SK-N-SH (cell line): ENCODE measurements around the gene NMNAT2. TPM values are rescaled to one million over a fixed set of nuclear protein-coding genes. Genes with fewer than 3 reads are reported as not detected.

Source experiments
- CTCF ChIA-PET: fragments of 300-600, 350-600 bp; formaldehyde crosslinking; extraction: SDS; loops from one replicate; lab custom pipeline; 2021; lab: Yijun Ruan, JAX
- POLR2A ChIA-PET: fragments of 350-600 bp; sonication (Branson Sonifier 250); formaldehyde crosslinking; extraction: SDS; loops from one replicate; lab custom pipeline; 2020; ENCODE audit warnings: antibody characterized with exemption, inconsistent platforms; lab: Yijun Ruan, JAX
- DNase-seq: peaks from one replicate; pipeline ENCODE4 v3.0.0; 2012
- H2AFZ ChIP-seq: fragments of 200-600 bp; sonication (generic); 2 replicates; pipeline ENCODE4 v1.8.1; 2016; ENCODE audit warnings: antibody characterized with exemption, mild to moderate bottlenecking, low read depth
- H3F3A ChIP-seq: fragments of 200-600 bp; sonication (generic); replicated peaks from 2 replicates; pipeline ENCODE3; 2016; ENCODE audit warnings: antibody characterized with exemption, mild to moderate bottlenecking; ENCODE audit not compliant: insufficient read depth
- H3K27ac ChIP-seq, 2 experiments: fragments of 200-500 bp in 1 of 2; fragments of 200-600 bp in 1 of 2; sonication (Bioruptor generic) in 1 of 2; sonication (generic), shearing (Covaris generic) in 1 of 2; 2 replicates each; pipeline versions ENCODE4 v1.5.1 to v1.6.1; 2014 to 2016; ENCODE audit warnings: low read depth in 2 of 2, inconsistent platforms in 1 of 2, low read length in 1 of 2, mild to moderate bottlenecking in 1 of 2, mixed read lengths in 1 of 2
- H3K27me3 ChIP-seq: fragments of 200-600 bp; sonication (generic), shearing (Covaris generic); 2 replicates; pipeline ENCODE4 v1.6.1; 2016; ENCODE audit warnings: mixed run types; ENCODE audit not compliant: insufficient read depth
- H3K36me3 ChIP-seq, 2 experiments: fragments of 200-500 bp in 1 of 2; fragments of 200-600 bp in 1 of 2; sonication (Bioruptor generic) in 1 of 2; sonication (generic) in 1 of 2; replicated peaks in 1 of 2; 2 replicates each; pipeline versions ENCODE3 to v1.5.1; 2014 to 2016; ENCODE audit warnings: low read length in 1 of 2, mild to moderate bottlenecking in 1 of 2; ENCODE audit not compliant: insufficient read depth in 2 of 2, control insufficient read depth in 1 of 2
- H3K4me1 ChIP-seq, 2 experiments: fragments of 200-500 bp in 1 of 2; fragments of 200-600 bp in 1 of 2; sonication (Bioruptor generic) in 1 of 2; sonication (generic), shearing (Covaris generic) in 1 of 2; 2 replicates each; pipeline versions ENCODE4 v1.5.1 to v1.6.1; 2014 to 2016; ENCODE audit warnings: low read depth in 1 of 2, low read length in 1 of 2, mixed run types in 1 of 2; ENCODE audit not compliant: insufficient read depth in 2 of 2, control insufficient read depth in 1 of 2
- H3K4me2 ChIP-seq: fragments of 200-600 bp; sonication (generic), shearing (Covaris generic); 2 replicates; pipeline ENCODE4 v1.6.1; 2017; ENCODE audit warnings: mixed run types
- H3K4me3 ChIP-seq, 2 experiments: fragments of 200-500 bp in 1 of 2; fragments of 200-600 bp in 1 of 2; sonication (Bioruptor generic) in 1 of 2; sonication (generic), shearing (Covaris generic) in 1 of 2; 2 replicates each; pipeline versions ENCODE4 v1.5.1 to v1.8.1; 2014 to 2016; ENCODE audit warnings: low read depth in 2 of 2, inconsistent platforms in 1 of 2, low read length in 1 of 2, mild to moderate bottlenecking in 1 of 2, mixed read lengths in 1 of 2, moderate library complexity in 1 of 2
- H3K79me2 ChIP-seq: fragments of 200-600 bp; sonication (generic); 2 replicates; pipeline ENCODE4 v1.8.1; 2017; ENCODE audit warnings: mild to moderate bottlenecking; ENCODE audit not compliant: insufficient read depth
- H3K9ac ChIP-seq: fragments of 200-600 bp; sonication (generic); 2 replicates; pipeline ENCODE4 v1.6.1; 2017; ENCODE audit warnings: mixed run types
- H3K9me2 ChIP-seq: fragments of 200-600 bp; sonication (generic); 2 replicates; pipeline ENCODE4 v1.6.1; 2017; ENCODE audit warnings: mixed run types
- H3K9me3 ChIP-seq: fragments of 200-600 bp; sonication (generic); 2 replicates; pipeline ENCODE4 v1.6.1; 2017; ENCODE audit warnings: mixed run types, mild to moderate bottlenecking, moderate library complexity
- H4K20me1 ChIP-seq: fragments of 200-600 bp; sonication (generic); 2 replicates; pipeline ENCODE4 v1.6.1; 2017; ENCODE audit warnings: mild to moderate bottlenecking, mixed run types; ENCODE audit not compliant: insufficient read depth
- ELF1 ChIP-seq: IDR thresholded peaks from 2 replicates; pipeline ENCODE4 v1.4.0; 2012
- EZH2phosphoT487 ChIP-seq: fragments of 200-600 bp; sonication (generic); IDR thresholded peaks from 2 replicates; pipeline ENCODE4 v1.6.1; 2017; ENCODE audit warnings: low read depth, mixed run types, mild to moderate bottlenecking, antibody characterized with exemption, moderate library complexity, borderline replicate concordance
- FOSL2 ChIP-seq: IDR thresholded peaks from 2 replicates; pipeline ENCODE4 v1.4.0; 2012; ENCODE audit warnings: low read depth, mild to moderate bottlenecking, moderate library complexity, borderline replicate concordance
- FOXM1 ChIP-seq: IDR thresholded peaks from 2 replicates; pipeline ENCODE4 v1.4.0; 2012; ENCODE audit warnings: low read depth, mild to moderate bottlenecking
- GABPA ChIP-seq: IDR thresholded peaks from 2 replicates; pipeline ENCODE4 v1.4.0; 2012; ENCODE audit warnings: low read depth, mild to moderate bottlenecking
- GATA2 ChIP-seq: sonication (generic); formaldehyde crosslinking; IDR thresholded peaks from 2 replicates; pipeline ENCODE4 v1.5.0; 2020; ENCODE audit warnings: mild to moderate bottlenecking, missing genetic modification reagents
- JUND ChIP-seq: IDR thresholded peaks from 2 replicates; pipeline ENCODE4 v1.4.0; 2012
- MEF2A ChIP-seq: IDR thresholded peaks from 2 replicates; pipeline ENCODE4 v1.4.0; 2012; ENCODE audit warnings: low read depth, borderline replicate concordance
- MXI1 ChIP-seq: IDR thresholded peaks from 2 replicates; pipeline ENCODE4 v1.6.1; 2012; ENCODE audit warnings: mild to moderate bottlenecking, low read depth, low read length, improper control_type of control experiment
- NRF1 ChIP-seq: IDR thresholded peaks from 2 replicates; pipeline ENCODE4 v1.6.1; 2012; ENCODE audit warnings: low read depth, mild to moderate bottlenecking, low read length
- POLR2AphosphoS5 ChIP-seq: IDR thresholded peaks from 2 replicates; pipeline ENCODE4 v1.6.1; 2012; ENCODE audit warnings: low read depth, low read length
- RAD21 ChIP-seq: IDR thresholded peaks from 2 replicates; pipeline ENCODE4 v1.6.1; 2012; ENCODE audit warnings: mild to moderate bottlenecking, low read length
- RCOR1 ChIP-seq: fragments of 150-350 bp; IDR thresholded peaks from 2 replicates; pipeline ENCODE4 v1.6.1; 2017; ENCODE audit warnings: antibody characterized with exemption, low read length
- RFX5 ChIP-seq: IDR thresholded peaks from 2 replicates; pipeline ENCODE4 v1.6.1; 2012; ENCODE audit warnings: mild to moderate bottlenecking, improper control_type of control experiment, low read length
- RXRA ChIP-seq: IDR thresholded peaks from 2 replicates; pipeline ENCODE4 v1.4.0; 2012; ENCODE audit warnings: low read depth, mild to moderate bottlenecking, borderline replicate concordance
- SIN3A ChIP-seq: IDR thresholded peaks from 2 replicates; pipeline ENCODE4 v1.6.1; 2012; ENCODE audit warnings: low read depth, mild to moderate bottlenecking, low read length, moderate library complexity, borderline replicate concordance
- TAF1 ChIP-seq: IDR thresholded peaks from 2 replicates; pipeline ENCODE4 v1.6.1; 2012; ENCODE audit warnings: low read depth, mild to moderate bottlenecking, low read length, moderate library complexity, borderline replicate concordance
- TCF12 ChIP-seq: IDR thresholded peaks from 2 replicates; pipeline ENCODE4 v1.4.0; 2012
- TEAD4 ChIP-seq: IDR thresholded peaks from 2 replicates; pipeline ENCODE4 v1.4.0; 2012; ENCODE audit warnings: mild to moderate bottlenecking, borderline replicate concordance; ENCODE audit not compliant: insufficient read depth
- WGBS: methylation state at CpG from one replicate; pipeline ENCODE4 v1.1.6; 2017; ENCODE audit warnings: low lambda C conversion rate; 5-methylcytosine and 5-hydroxymethylcytosine counted together
- polyA plus RNA-seq, 3 experiments: library from polyadenylated mRNA; depleted of rRNA; stranded (reverse); fragments of >200 nt; gene quantifications; 2 replicates each; pipeline ENCODE4 v1.2.3, GENCODE V29; 2012
- TF ChIP-seq, protein P1 (sequence below): fragments of 150-350 bp; IDR thresholded peaks from 2 replicates; pipeline ENCODE4 v1.6.1; 2017; ENCODE audit warnings: antibody characterized with exemption, low read length, low read depth, borderline replicate concordance
- TF ChIP-seq, protein P2 (sequence below): fragments of 150-350 bp; IDR thresholded peaks from 2 replicates; pipeline ENCODE4 v1.6.1; 2016; ENCODE audit warnings: mild to moderate bottlenecking, low read depth, low read length
- TF ChIP-seq, protein P3 (sequence below): fragments of 200-600 bp; sonication (generic); IDR thresholded peaks from 2 replicates; pipeline ENCODE4 v1.6.1; 2017; ENCODE audit warnings: antibody characterized with exemption, mild to moderate bottlenecking, moderate library complexity

NMNAT2 gene
- polyA plus RNA-seq, 1 of the 3 experiments (the other 2 are of a cell fraction) = 0.07 TPM

- TF ChIP-seq NRF1 = no peak
- no peak for TF ChIP-seq RCOR1
- no peak for TF ChIP-seq GATA2 (CRISPR knock-in tag)
- TF ChIP-seq GABPA = no peak
- TF ChIP-seq RXRA = no peak
Observed at GRCh38 chr1:183460596-183460995, 42.4 kb upstream of the NMNAT2 start (continued).

DNA sequence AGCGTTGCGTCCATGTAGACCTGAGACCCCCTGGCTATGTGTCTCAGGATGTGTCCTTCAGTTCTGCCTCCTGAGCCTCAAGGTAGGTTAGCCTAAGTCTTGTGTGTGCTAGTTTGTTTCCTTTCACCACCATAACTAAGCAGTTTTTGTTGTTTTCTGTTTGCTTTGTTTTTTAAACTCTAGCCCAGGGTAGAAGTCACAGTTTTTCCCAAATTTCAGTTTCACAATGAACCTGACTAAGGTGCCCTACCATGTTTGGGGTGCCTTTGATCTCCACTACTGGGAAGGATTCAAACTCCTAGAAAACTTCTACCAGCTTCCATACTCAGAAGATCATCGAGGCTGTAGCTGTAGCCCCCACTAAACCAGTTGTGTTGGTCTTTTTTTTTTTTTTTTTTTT, 39.3 kb upstream of the NMNAT2 start:
- H3K9ac ChIP-seq = no peak overlapping the region
- H3K9me2 ChIP-seq = no peaks in the 10 kb centered on the region
- no peaks in the 10 kb centered on the region for H4K20me1 ChIP-seq
- no peaks in the 10 kb centered on the region for H3K27me3 ChIP-seq
- H3F3A ChIP-seq = no peaks in the 10 kb centered on the region
- H3K4me2 ChIP-seq = no peak overlapping the region
- H3K4me1 ChIP-seq = no peaks in the 10 kb centered on the region; a peak in 1 of 4 replicates
- H3K79me2 ChIP-seq = no peaks in the 10 kb centered on the region
- no peak overlapping the region for H3K4me3 ChIP-seq
- ChIA-PET POLR2A (no interaction called here), CTCF (no interaction called here)
- no peak overlapping the region for H2AFZ ChIP-seq
- no peak for TF ChIP-seq SIN3A
- TF ChIP-seq, protein P1, sequence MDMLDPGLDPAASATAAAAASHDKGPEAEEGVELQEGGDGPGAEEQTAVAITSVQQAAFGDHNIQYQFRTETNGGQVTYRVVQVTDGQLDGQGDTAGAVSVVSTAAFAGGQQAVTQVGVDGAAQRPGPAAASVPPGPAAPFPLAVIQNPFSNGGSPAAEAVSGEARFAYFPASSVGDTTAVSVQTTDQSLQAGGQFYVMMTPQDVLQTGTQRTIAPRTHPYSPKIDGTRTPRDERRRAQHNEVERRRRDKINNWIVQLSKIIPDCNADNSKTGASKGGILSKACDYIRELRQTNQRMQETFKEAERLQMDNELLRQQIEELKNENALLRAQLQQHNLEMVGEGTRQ = no peak
- no peak for TF ChIP-seq TAF1
- no peak for TF ChIP-seq ELF1
- no peak for TF ChIP-seq JUND
- no peak for TF ChIP-seq RCOR1
- no peak for TF ChIP-seq FOXM1
- TF ChIP-seq TCF12 = no peak
- TF ChIP-seq GABPA = no peak
- no peak for TF ChIP-seq TEAD4
- TF ChIP-seq, protein P2, sequence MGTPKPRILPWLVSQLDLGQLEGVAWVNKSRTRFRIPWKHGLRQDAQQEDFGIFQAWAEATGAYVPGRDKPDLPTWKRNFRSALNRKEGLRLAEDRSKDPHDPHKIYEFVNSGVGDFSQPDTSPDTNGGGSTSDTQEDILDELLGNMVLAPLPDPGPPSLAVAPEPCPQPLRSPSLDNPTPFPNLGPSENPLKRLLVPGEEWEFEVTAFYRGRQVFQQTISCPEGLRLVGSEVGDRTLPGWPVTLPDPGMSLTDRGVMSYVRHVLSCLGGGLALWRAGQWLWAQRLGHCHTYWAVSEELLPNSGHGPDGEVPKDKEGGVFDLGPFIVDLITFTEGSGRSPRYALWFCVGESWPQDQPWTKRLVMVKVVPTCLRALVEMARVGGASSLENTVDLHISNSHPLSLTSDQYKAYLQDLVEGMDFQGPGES = no peak
- TF ChIP-seq MEF2A = no peak
- TF ChIP-seq RXRA = no peak
- no peak for TF ChIP-seq RAD21
- TF ChIP-seq MXI1 = no peak
- TF ChIP-seq FOSL2 = no peak
- TF ChIP-seq RFX5 = no peak
- TF ChIP-seq, protein P3, sequence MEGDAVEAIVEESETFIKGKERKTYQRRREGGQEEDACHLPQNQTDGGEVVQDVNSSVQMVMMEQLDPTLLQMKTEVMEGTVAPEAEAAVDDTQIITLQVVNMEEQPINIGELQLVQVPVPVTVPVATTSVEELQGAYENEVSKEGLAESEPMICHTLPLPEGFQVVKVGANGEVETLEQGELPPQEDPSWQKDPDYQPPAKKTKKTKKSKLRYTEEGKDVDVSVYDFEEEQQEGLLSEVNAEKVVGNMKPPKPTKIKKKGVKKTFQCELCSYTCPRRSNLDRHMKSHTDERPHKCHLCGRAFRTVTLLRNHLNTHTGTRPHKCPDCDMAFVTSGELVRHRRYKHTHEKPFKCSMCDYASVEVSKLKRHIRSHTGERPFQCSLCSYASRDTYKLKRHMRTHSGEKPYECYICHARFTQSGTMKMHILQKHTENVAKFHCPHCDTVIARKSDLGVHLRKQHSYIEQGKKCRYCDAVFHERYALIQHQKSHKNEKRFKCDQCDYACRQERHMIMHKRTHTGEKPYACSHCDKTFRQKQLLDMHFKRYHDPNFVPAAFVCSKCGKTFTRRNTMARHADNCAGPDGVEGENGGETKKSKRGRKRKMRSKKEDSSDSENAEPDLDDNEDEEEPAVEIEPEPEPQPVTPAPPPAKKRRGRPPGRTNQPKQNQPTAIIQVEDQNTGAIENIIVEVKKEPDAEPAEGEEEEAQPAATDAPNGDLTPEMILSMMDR = no peak
- no peak for TF ChIP-seq EZH2phosphoT487
- TF ChIP-seq POLR2AphosphoS5 = no peak
- no peak overlapping the region for H3K27ac ChIP-seq
- DNase-seq = no peak
- 62% methylated on average over 3 of the region's 3 CpGs for WGBS
- no peaks in the 10 kb centered on the region for H3K9me3 ChIP-seq
- no peaks in the 10 kb centered on the region for H3K36me3 ChIP-seq
